Measurements from ENCODE around the gene KCNK17. TPM values are rescaled to one million over a fixed set of nuclear protein-coding genes. Genes with fewer than 3 reads are reported as not detected.

Gene KCNK17
- total RNA-seq, 6 experiments from 2014 or later = not detected

DNA sequence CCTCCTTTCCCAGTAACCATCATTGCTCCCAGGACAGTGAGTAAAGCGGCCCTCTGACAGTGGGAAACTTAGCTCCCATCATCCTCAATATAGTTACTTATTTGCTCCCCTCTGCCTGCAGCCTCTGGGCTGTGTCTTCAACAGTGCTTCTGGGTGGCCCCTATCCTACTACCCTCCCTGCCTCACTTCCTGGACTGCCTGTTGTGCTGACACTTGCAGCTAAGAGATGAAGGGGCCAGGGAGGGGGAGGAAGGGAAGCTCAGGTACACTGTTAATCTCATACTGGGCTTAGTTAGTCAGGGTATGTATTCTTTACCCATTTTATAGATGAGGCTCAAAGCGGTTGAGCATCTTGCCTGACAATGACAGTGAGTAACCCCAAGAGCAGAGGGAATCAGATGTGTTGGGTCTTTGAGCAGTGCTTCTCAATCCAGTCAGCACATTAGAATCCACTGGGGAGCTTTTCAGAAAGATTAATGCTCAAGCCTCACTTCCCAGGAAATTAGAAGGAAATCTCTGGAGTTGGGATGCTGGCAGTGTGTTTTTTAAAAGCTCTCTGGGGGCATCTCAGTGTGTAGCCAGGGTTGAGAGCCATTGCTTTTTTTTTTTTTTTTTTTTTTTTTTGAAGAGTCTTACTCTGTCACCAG is 57.8 kb downstream of the KCNK17 start:
- Mint-ChIP-seq H3K9me3 (peaks cover 59% of the 10 kb centered on the region), H3K36me3 (ENCODE audit: low read depth) (peaks cover 5% of the 10 kb centered on the region; the same call in 1 of the 2 replicates), H3K4me3 (no peak overlapping the region), H3K4me1 (ENCODE audit: low read depth) (no peaks in the 10 kb centered on the region), H3K27me3 (ENCODE audit: insufficient read depth) (no peaks in the 10 kb centered on the region), H3K27ac (no peak overlapping the region)
- no peak for DNase-seq
- TF ChIP-seq, protein P1, sequence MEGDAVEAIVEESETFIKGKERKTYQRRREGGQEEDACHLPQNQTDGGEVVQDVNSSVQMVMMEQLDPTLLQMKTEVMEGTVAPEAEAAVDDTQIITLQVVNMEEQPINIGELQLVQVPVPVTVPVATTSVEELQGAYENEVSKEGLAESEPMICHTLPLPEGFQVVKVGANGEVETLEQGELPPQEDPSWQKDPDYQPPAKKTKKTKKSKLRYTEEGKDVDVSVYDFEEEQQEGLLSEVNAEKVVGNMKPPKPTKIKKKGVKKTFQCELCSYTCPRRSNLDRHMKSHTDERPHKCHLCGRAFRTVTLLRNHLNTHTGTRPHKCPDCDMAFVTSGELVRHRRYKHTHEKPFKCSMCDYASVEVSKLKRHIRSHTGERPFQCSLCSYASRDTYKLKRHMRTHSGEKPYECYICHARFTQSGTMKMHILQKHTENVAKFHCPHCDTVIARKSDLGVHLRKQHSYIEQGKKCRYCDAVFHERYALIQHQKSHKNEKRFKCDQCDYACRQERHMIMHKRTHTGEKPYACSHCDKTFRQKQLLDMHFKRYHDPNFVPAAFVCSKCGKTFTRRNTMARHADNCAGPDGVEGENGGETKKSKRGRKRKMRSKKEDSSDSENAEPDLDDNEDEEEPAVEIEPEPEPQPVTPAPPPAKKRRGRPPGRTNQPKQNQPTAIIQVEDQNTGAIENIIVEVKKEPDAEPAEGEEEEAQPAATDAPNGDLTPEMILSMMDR (IDR thresholded peaks at IDR 0.05) = no peak

DNA sequence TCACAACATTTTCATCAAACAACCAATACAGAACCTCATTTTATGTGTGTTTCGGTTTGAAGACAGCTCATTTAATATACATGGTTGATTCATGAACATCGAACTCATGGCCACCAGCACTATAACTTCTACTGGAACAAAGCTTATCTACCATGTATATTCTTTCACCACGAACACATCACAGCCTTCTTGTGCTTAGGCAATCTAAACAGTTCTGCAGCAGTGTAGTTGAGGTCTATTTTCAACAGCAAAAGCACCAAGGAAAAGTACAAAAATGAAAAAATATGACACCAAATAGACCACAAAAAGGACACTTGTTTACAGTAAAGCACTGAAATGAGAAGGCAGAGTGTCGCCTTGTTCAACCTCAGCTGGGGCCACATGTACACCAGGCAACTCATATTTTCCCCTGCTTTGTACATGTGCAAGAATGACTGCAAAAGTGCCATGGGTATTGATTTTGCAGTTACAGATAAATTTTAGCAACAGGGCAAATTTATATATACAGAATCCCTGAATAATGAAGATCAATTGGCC is 59.2 kb downstream of the KCNK17 start:
- Mint-ChIP-seq H3K27me3 (ENCODE audit: insufficient read depth) (no peaks in the 10 kb centered on the region), H3K4me1 (ENCODE audit: low read depth) (no peaks in the 10 kb centered on the region), H3K4me3 (no peak overlapping the region), H3K36me3 (ENCODE audit: low read depth) (peaks cover 5% of the 10 kb centered on the region; the same call in 1 of the 2 replicates), H3K27ac (no peak overlapping the region), H3K9me3 (peaks cover 45% of the 10 kb centered on the region)
- DNase-seq = no peak
- TF ChIP-seq, protein P1 (IDR thresholded peaks at IDR 0.05) = no peak

DNA sequence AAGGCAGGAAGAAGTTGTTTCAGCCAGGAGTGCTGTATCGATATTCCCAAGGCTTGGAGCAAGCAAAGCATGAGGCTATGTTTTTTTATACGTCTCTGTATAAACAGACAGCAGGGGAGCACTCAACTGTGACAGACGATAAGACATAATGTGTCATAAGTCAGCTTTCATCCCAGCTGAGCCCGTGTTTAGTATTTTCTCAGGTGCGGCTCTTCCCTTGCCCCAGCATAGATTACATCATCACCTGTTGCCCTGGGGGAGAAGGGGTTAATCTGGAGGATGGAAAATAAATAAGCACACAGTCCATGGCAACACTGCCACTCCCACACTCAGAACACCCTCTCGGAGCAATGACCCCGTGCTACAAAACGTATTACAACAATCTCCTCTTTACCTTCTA is 62.8 kb downstream of the KCNK17 start:
- no peak for DNase-seq
- TF ChIP-seq, protein P1 (IDR thresholded peaks at IDR 0.05) = no peak
- H3K9me3 Mint-ChIP-seq = peaks cover 29% of the 10 kb centered on the region
- no peak overlapping the region for H3K4me3 Mint-ChIP-seq
- no peaks in the 10 kb centered on the region for H3K27me3 Mint-ChIP-seq (ENCODE audit: insufficient read depth)
- H3K36me3 Mint-ChIP-seq (ENCODE audit: low read depth) = no peaks in the 10 kb centered on the region
- no peaks in the 10 kb centered on the region for H3K4me1 Mint-ChIP-seq (ENCODE audit: low read depth)
- no peak overlapping the region for H3K27ac Mint-ChIP-seq

DNA sequence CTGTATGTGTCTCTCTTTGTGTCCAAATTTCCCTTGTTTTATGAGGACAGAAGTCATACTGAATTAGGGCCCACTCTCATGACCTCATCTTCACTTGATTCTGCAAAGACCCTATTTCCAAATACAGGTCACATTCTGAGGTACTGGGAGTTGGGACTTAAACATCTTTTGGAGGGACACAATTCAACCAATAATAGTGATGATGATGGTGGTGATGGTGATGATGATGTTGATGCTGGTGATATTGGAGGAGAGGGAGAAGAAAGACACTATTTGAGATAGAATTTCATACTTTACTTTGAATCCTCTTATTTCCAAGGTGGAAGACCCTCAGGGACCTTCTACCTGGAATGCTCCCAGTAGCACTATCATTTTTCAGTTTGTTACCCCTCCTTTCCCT is 63.7 kb downstream of the KCNK17 start:
- no peaks in the 10 kb centered on the region for H3K27me3 Mint-ChIP-seq (ENCODE audit: insufficient read depth)
- no peaks in the 10 kb centered on the region for H3K36me3 Mint-ChIP-seq (ENCODE audit: low read depth)
- no peaks in the 10 kb centered on the region for H3K4me1 Mint-ChIP-seq (ENCODE audit: low read depth)
- H3K9me3 Mint-ChIP-seq = peaks cover 26% of the 10 kb centered on the region
- TF ChIP-seq, protein P1 (IDR thresholded peaks at IDR 0.05) = no peak
- no peak for DNase-seq
- no peak overlapping the region for H3K4me3 Mint-ChIP-seq
- no peak overlapping the region for H3K27ac Mint-ChIP-seq

DNA sequence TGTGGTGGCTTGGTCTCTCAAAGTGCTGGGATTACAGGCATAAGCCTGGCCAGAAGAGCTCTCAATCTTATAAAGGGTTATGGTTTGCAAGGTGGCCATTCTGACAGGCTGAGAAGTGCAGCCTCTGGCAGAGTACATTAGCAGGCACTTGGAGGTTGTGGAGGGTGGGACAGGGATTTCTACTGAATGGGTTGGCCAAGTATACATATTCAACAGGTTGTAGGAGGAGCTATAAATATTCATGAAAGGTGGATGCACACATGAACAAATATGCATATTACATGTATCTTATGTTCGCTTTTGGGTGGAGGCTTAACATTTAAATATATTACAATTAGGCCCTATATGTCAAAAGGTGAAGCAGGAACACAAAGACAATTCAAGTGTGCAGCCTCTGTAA is 64.9 kb downstream of the KCNK17 start:
- TF ChIP-seq, protein P1 (IDR thresholded peaks at IDR 0.05) = no peak
- H3K36me3 Mint-ChIP-seq (ENCODE audit: low read depth) = no peaks in the 10 kb centered on the region
- H3K9me3 Mint-ChIP-seq = peaks cover 30% of the 10 kb centered on the region
- no peak for DNase-seq
- no peaks in the 10 kb centered on the region for H3K27me3 Mint-ChIP-seq (ENCODE audit: insufficient read depth)
- H3K4me1 Mint-ChIP-seq (ENCODE audit: low read depth) = no peaks in the 10 kb centered on the region
- H3K27ac Mint-ChIP-seq = no peak overlapping the region
- no peak overlapping the region for H3K4me3 Mint-ChIP-seq

Other genes starting within 250 kb of the KCNK17 start
- gene SAYSD1, start 199.2 kb downstream of the KCNK17 start, total RNA-seq (2021; fragmentation: NEBNext Ultra II Directional; extraction: Animal tissue kit (Norgen Biotek cat#: 25700)) = 1 to 10 TPM; 6.0 to 8.2 (median 7.5) TPM
- gene KCNK5, start 84.9 kb downstream of the KCNK17 start, total RNA-seq (2021; fragmentation: NEBNext Ultra II Directional; extraction: Animal tissue kit (Norgen Biotek cat#: 25700)) = not detected
- gene KCNK16, start 8.3 kb upstream of the KCNK17 start, total RNA-seq (2021; fragmentation: NEBNext Ultra II Directional; extraction: Animal tissue kit (Norgen Biotek cat#: 25700)) = not detected

Data from HFFc6 (cell line).